ENCODE results near the gene RASGRF1. TPM values are rescaled to one million over a fixed set of nuclear protein-coding genes. Genes with fewer than 3 reads are reported as not detected.
"Not testable (repeated sequence)": the region's sequence is repeated elsewhere in the genome, so short reads cannot be mapped to it uniquely, and the experiment has no call there.

The RASGRF1 gene
- total RNA-seq, 1 donor from 2014 or later, result 0.16 TPM

DNA sequence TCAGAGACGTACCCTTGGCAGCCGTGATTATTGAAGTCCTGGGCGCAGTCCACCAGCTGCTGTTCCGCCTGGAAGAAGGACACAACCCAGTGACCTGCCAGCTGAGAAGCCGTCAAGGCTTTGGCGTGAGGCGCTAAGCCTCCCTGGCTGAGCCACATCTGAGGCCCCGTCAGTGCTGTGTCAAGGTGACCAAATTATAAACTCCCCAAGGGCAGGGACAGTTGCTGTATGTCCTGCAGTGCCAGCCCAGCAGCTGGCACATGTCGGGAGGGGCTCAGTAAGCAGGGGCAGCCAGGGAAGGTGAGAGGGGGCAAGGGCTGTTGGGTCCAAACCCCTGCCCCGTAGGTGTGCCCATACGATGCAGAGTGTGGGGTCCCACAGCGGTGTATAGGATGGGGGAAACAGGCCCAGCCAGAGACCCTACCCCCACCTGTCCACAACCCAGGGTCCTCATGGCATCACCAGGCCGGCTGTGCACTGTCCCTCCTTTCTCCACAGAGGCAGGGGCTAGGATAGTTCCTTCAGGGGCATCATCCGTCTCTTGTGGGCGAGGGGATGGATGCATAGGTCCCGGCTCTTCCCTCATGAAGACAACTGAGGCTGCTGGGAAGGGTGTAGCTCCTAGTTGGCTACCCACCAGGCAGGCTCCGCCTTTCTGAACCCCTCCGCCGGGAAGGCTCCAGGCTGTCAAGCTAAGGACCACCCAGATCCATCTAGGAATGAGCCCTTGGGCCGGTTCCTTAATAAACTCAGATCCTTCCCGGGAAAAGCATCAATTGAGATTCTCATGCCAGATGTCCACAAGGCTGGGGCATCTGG, 158.9 kb downstream of the RASGRF1 start:
- no peak for DNase-seq (ENCODE audit: low read depth, low spot score)
- Mint-ChIP-seq H3K4me1 (no peaks in the 10 kb centered on the region), H3K27me3 (ENCODE audit: low read depth) (no peaks in the 10 kb centered on the region), H3K4me3 (no peak overlapping the region), H3K9me3 (no peaks in the 10 kb centered on the region), H3K27ac (ENCODE audit: unreplicated experiment) (no peak overlapping the region), H3K36me3 (ENCODE audit: low read depth) (peaks cover 3% of the 10 kb centered on the region)
- TF ChIP-seq, protein P1, sequence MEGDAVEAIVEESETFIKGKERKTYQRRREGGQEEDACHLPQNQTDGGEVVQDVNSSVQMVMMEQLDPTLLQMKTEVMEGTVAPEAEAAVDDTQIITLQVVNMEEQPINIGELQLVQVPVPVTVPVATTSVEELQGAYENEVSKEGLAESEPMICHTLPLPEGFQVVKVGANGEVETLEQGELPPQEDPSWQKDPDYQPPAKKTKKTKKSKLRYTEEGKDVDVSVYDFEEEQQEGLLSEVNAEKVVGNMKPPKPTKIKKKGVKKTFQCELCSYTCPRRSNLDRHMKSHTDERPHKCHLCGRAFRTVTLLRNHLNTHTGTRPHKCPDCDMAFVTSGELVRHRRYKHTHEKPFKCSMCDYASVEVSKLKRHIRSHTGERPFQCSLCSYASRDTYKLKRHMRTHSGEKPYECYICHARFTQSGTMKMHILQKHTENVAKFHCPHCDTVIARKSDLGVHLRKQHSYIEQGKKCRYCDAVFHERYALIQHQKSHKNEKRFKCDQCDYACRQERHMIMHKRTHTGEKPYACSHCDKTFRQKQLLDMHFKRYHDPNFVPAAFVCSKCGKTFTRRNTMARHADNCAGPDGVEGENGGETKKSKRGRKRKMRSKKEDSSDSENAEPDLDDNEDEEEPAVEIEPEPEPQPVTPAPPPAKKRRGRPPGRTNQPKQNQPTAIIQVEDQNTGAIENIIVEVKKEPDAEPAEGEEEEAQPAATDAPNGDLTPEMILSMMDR (conservative IDR thresholded peaks at IDR 0.05), result no peak

DNA sequence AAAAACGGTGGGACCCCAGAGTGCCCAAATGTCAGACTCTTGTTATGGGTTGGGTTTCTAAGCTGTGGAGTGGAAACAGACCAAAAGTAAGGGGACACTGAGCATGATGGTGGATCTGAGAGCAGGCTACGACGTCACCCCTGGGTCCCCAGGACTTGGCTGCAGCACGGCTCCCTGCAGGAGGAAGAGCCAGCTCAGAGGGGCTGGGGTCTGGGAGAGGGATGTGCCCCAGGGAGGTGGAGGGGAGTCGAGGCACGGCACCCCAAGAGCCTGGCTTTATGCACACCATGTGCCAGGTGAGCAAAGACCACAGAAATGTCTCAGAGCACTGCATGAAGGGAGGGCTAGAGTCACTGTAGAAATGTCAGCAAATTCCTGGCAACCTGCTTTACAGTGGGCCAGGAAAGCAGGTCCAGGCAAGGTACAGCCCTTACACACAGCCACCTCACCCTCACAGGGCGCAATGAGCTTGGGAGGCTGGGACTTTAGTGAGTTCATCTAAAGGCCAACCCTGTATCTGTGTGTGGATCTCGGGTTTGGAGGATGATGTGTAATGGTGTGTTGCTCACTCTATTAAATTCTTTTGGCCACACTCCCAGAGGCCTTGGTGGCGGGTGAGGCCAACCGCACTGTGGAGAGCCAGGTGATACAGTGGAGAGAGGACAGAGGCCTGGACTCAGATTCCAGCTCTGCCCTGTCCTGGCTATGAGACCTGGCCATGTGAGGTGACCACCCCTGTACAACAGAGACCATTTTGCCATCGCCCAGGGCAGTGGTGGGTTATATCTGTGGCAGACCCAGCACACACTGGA, 159.8 kb downstream of the RASGRF1 start:
- no peak overlapping the region for H3K4me3 Mint-ChIP-seq
- no peak for DNase-seq (ENCODE audit: low read depth, low spot score)
- H3K9me3 Mint-ChIP-seq, result no peaks in the 10 kb centered on the region
- H3K36me3 Mint-ChIP-seq (ENCODE audit: low read depth), result peaks cover 3% of the 10 kb centered on the region
- H3K27me3 Mint-ChIP-seq (ENCODE audit: low read depth), result no peaks in the 10 kb centered on the region
- H3K27ac Mint-ChIP-seq (ENCODE audit: unreplicated experiment), result no peak overlapping the region
- H3K4me1 Mint-ChIP-seq, result no peaks in the 10 kb centered on the region
- TF ChIP-seq, protein P1 (conservative IDR thresholded peaks at IDR 0.05), result no peak

DNA sequence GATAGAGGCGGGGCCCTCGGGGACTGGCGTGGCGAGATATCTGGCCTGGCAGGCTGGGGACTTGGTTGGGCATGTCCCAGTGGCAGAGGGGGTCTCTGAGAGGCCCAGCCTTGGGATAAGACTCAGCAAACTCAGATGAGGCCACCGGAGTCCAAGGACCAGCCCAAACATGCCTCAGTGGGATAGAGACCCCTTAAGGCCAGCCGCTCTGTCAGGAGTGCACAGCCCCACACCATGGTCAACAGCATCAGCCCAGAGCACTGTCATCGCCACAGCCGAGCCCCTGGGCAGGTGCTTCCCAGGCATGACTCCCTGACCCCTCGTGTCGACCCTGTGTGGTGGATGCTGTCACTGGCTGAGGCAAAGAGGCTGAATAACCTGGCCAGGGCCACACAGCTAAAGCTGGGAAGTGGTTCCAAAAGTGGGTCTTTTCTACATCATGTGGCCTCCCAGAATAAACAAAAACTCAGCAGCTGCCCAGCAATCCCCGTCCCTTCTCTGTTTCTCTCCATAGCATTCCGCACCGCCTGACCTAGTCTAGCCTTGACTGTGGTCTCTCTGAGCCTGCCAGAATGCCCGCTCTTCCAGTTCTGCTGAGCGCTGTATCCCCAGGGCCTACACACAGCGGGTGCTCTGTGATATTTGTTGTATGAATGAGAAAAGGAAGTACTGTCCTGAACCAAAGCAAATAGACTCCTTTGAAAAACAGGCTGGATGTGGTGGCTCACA, 160.9 kb downstream of the RASGRF1 start:
- no peak for DNase-seq (ENCODE audit: low read depth, low spot score)

DNA sequence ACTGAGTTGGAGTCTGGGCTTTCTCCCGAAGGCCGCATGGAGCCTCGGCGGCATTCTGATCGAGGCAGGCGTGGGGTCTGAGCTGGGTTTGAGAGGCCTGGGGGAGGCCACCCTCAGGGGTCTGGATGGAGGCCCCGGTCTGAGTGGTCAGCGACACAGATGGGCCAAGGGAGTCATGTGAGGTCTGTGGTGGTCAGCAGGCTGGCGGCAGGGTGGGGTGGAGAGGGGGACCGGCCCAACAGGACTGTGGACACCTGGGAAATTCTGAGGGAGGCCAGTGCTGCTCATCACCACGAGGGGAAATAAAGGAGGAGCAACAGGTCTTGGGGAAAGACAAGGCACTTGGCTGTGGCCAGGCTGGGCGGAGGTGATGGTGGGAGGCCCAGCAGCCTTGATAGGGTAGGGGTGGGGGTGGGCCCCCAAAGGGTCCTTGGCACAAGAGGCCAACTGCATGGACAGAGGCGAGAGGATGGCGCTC, 161.9 kb downstream of the RASGRF1 start:
- no peak for DNase-seq (ENCODE audit: low read depth, low spot score)
- Mint-ChIP-seq H3K27me3 (ENCODE audit: low read depth) (no peaks in the 10 kb centered on the region), H3K4me1 (no peaks in the 10 kb centered on the region), H3K9me3 (no peaks in the 10 kb centered on the region), H3K27ac (ENCODE audit: unreplicated experiment) (no peak overlapping the region), H3K4me3 (no peak overlapping the region), H3K36me3 (ENCODE audit: low read depth) (peaks cover 7% of the 10 kb centered on the region)
- TF ChIP-seq, protein P1 (conservative IDR thresholded peaks at IDR 0.05), result no peak

More for the DNA sequence above, 160.9 kb downstream of the RASGRF1 start:
- no peak overlapping the region for H3K27ac Mint-ChIP-seq (ENCODE audit: unreplicated experiment)
- H3K4me3 Mint-ChIP-seq, result no peak overlapping the region
- no peaks in the 10 kb centered on the region for H3K9me3 Mint-ChIP-seq
- H3K36me3 Mint-ChIP-seq (ENCODE audit: low read depth), result peaks cover 3% of the 10 kb centered on the region
- no peaks in the 10 kb centered on the region for H3K4me1 Mint-ChIP-seq
- TF ChIP-seq, protein P1 (conservative IDR thresholded peaks at IDR 0.05), result no peak
- H3K27me3 Mint-ChIP-seq (ENCODE audit: low read depth), result no peaks in the 10 kb centered on the region

DNA sequence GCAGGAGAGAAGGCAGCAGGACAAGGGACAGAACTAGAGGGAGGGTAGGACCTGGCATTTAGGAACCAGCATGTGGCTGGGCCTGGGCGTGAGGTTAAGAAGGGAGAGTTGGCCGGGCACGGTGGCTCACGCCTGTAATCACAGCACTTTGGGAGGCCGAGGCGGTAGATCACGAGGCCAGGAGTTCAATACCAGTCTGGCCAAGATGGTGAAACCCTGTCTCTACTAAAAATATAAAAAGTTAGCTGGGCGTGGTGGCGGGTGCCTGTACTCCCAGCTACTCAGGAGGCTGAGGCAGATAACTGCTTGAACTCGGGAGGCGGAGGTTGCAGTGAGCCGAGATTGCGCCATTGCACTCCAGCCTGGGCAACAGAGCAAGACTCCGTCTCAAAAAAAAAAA, 162.4 kb downstream of the RASGRF1 start:
- not testable (repeated sequence) for H3K4me3 Mint-ChIP-seq; H3K27me3 Mint-ChIP-seq (ENCODE audit: low read depth); DNase-seq (ENCODE audit: low read depth, low spot score); H3K36me3 Mint-ChIP-seq (ENCODE audit: low read depth); H3K9me3 Mint-ChIP-seq; H3K4me1 Mint-ChIP-seq
- H3K27ac Mint-ChIP-seq (ENCODE audit: unreplicated experiment), result peak overlapping the region; percentile 12

Measured in neural crest cell (in vitro differentiated cells).